ENCODE measurements around the gene MYDGF.

Gene MYDGF

GRCh38 chr19:4654437-4655361, 15.4 kb downstream of the MYDGF start:
- 95 to 98% methylated on average over 23 to 26 of the region's 27 CpGs for WGBS, 2 experiments (ENCODE audit: insufficient coverage in 2 of 2)
- no peaks in the 10 kb centered on the region for H3K4me1 ChIP-seq (ENCODE audit: control insufficient read depth, insufficient read depth, low read length, poor library complexity, severe bottlenecking)
- no peak overlapping the region for H3K4me3 ChIP-seq (ENCODE audit: extremely low read depth, insufficient read depth, low read length, poor library complexity, severe bottlenecking)
- H3K27ac ChIP-seq (ENCODE audit: low read depth, low read length, severe bottlenecking) = no peak overlapping the region
- H3K36me3 ChIP-seq (ENCODE audit: control insufficient read depth, insufficient read depth, low read length) = peaks cover 58% of the 10 kb centered on the region
- H3K9me3 ChIP-seq (ENCODE audit: control insufficient read depth, low read length) = no peaks in the 10 kb centered on the region

GRCh38 chr19:4653793-4654436, 16.2 kb downstream of the MYDGF start:
- 93 to 95% methylated on average over 10 to 11 of the region's 13 CpGs for WGBS, 2 experiments (ENCODE audit: insufficient coverage in 2 of 2)
- H3K4me3 ChIP-seq (ENCODE audit: extremely low read depth, insufficient read depth, low read length, poor library complexity, severe bottlenecking) = no peak overlapping the region
- H3K9me3 ChIP-seq (ENCODE audit: control insufficient read depth, low read length) = no peaks in the 10 kb centered on the region
- no peaks in the 10 kb centered on the region for H3K4me1 ChIP-seq (ENCODE audit: control insufficient read depth, insufficient read depth, low read length, poor library complexity, severe bottlenecking)
- peaks cover 57% of the 10 kb centered on the region for H3K36me3 ChIP-seq (ENCODE audit: control insufficient read depth, insufficient read depth, low read length)
- H3K27ac ChIP-seq (ENCODE audit: low read depth, low read length, severe bottlenecking) = no peak overlapping the region

GRCh38 chr19:4652075-4652474, 18.1 kb downstream of the MYDGF start:
- Histone ChIP-seq H3K27ac (ENCODE audit: low read depth, low read length, severe bottlenecking) (no peak overlapping the region), H3K36me3 (ENCODE audit: control insufficient read depth, insufficient read depth, low read length) (peaks cover 41% of the 10 kb centered on the region), H3K9me3 (ENCODE audit: control insufficient read depth, low read length) (no peaks in the 10 kb centered on the region), H3K4me3 (ENCODE audit: extremely low read depth, insufficient read depth, low read length, poor library complexity, severe bottlenecking) (no peak overlapping the region), H3K4me1 (ENCODE audit: control insufficient read depth, insufficient read depth, low read length, poor library complexity, severe bottlenecking) (no peaks in the 10 kb centered on the region)
- 95 to 97% methylated on average over 38 to 40 of the region's 44 CpGs for WGBS, 2 experiments (ENCODE audit: insufficient coverage in 2 of 2)

- 86 to 100% methylated on average over 1 to 2 of the region's 2 CpGs for WGBS, 2 experiments (ENCODE audit: insufficient coverage in 2 of 2)
- Histone ChIP-seq H3K4me3 (ENCODE audit: extremely low read depth, insufficient read depth, low read length, poor library complexity, severe bottlenecking) (no peak overlapping the region), H3K27ac (ENCODE audit: low read depth, low read length, severe bottlenecking) (no peak overlapping the region), H3K9me3 (ENCODE audit: control insufficient read depth, low read length) (no peaks in the 10 kb centered on the region), H3K4me1 (ENCODE audit: control insufficient read depth, insufficient read depth, low read length, poor library complexity, severe bottlenecking) (no peaks in the 10 kb centered on the region), H3K36me3 (ENCODE audit: control insufficient read depth, insufficient read depth, low read length) (peaks cover 27% of the 10 kb centered on the region)
Measured at GRCh38 chr19:4650159-4650558, 20.0 kb downstream of the MYDGF start.

- H3K4me3 ChIP-seq (ENCODE audit: extremely low read depth, insufficient read depth, low read length, poor library complexity, severe bottlenecking) = no peak overlapping the region
- WGBS, 2 experiments (ENCODE audit: insufficient coverage in 2 of 2) = 95% methylated on average over 15 to 17 of the region's 19 CpGs
Measured at GRCh38 chr19:4649392-4650047, 20.6 kb downstream of the MYDGF start.

GRCh38 chr19:4647676-4648644, 22.2 kb downstream of the MYDGF start:
- Histone ChIP-seq H3K9me3 (ENCODE audit: control insufficient read depth, low read length) (no peaks in the 10 kb centered on the region), H3K36me3 (ENCODE audit: control insufficient read depth, insufficient read depth, low read length) (peaks cover 19% of the 10 kb centered on the region), H3K4me3 (ENCODE audit: extremely low read depth, insufficient read depth, low read length, poor library complexity, severe bottlenecking) (no peak overlapping the region), H3K4me1 (ENCODE audit: control insufficient read depth, insufficient read depth, low read length, poor library complexity, severe bottlenecking) (no peaks in the 10 kb centered on the region), H3K27ac (ENCODE audit: low read depth, low read length, severe bottlenecking) (no peak overlapping the region)
- WGBS, 2 experiments (ENCODE audit: insufficient coverage in 2 of 2) = 78 to 86% methylated on average over 14 to 16 of the region's 20 CpGs

More at GRCh38 chr19:4649392-4650047, 20.6 kb downstream of the MYDGF start:
- Histone ChIP-seq H3K4me1 (ENCODE audit: control insufficient read depth, insufficient read depth, low read length, poor library complexity, severe bottlenecking) (no peaks in the 10 kb centered on the region), H3K27ac (ENCODE audit: low read depth, low read length, severe bottlenecking) (no peak overlapping the region), H3K36me3 (ENCODE audit: control insufficient read depth, insufficient read depth, low read length) (peaks cover 20% of the 10 kb centered on the region), H3K9me3 (ENCODE audit: control insufficient read depth, low read length) (no peaks in the 10 kb centered on the region)

- Histone ChIP-seq H3K36me3 (ENCODE audit: control insufficient read depth, insufficient read depth, low read length) (peaks cover 7% of the 10 kb centered on the region), H3K27ac (ENCODE audit: low read depth, low read length, severe bottlenecking) (no peak overlapping the region), H3K9me3 (ENCODE audit: control insufficient read depth, low read length) (no peaks in the 10 kb centered on the region), H3K4me3 (ENCODE audit: extremely low read depth, insufficient read depth, low read length, poor library complexity, severe bottlenecking) (no peak overlapping the region), H3K4me1 (ENCODE audit: control insufficient read depth, insufficient read depth, low read length, poor library complexity, severe bottlenecking) (no peaks in the 10 kb centered on the region)
- 80 to 93% methylated on average over 3 of the region's 4 CpGs for WGBS, 2 experiments (ENCODE audit: insufficient coverage in 2 of 2)
Measured at GRCh38 chr19:4645718-4646117, 24.4 kb downstream of the MYDGF start.

GRCh38 chr19:4642625-4643024, 27.5 kb downstream of the MYDGF start:
- WGBS, 2 experiments (ENCODE audit: insufficient coverage in 2 of 2) = 97 to 98% methylated on average over 4 to 6 of the region's 6 CpGs
- Histone ChIP-seq H3K4me3 (ENCODE audit: extremely low read depth, insufficient read depth, low read length, poor library complexity, severe bottlenecking) (no peak overlapping the region), H3K4me1 (ENCODE audit: control insufficient read depth, insufficient read depth, low read length, poor library complexity, severe bottlenecking) (peaks cover 7% of the 10 kb centered on the region), H3K9me3 (ENCODE audit: control insufficient read depth, low read length) (no peaks in the 10 kb centered on the region), H3K36me3 (ENCODE audit: control insufficient read depth, insufficient read depth, low read length) (no peaks in the 10 kb centered on the region), H3K27ac (ENCODE audit: low read depth, low read length, severe bottlenecking) (no peak overlapping the region)

- H3K4me3 ChIP-seq (ENCODE audit: extremely low read depth, insufficient read depth, low read length, poor library complexity, severe bottlenecking) = no peak overlapping the region
- H3K4me1 ChIP-seq (ENCODE audit: control insufficient read depth, insufficient read depth, low read length, poor library complexity, severe bottlenecking) = peaks cover 7% of the 10 kb centered on the region
- no peaks in the 10 kb centered on the region for H3K36me3 ChIP-seq (ENCODE audit: control insufficient read depth, insufficient read depth, low read length)
- no peaks in the 10 kb centered on the region for H3K9me3 ChIP-seq (ENCODE audit: control insufficient read depth, low read length)
- no peak overlapping the region for H3K27ac ChIP-seq (ENCODE audit: low read depth, low read length, severe bottlenecking)
- 90 to 91% methylated on average over 12 to 14 of the region's 14 CpGs for WGBS, 2 experiments (ENCODE audit: insufficient coverage in 2 of 2)
Measured at GRCh38 chr19:4641132-4641531, 29.0 kb downstream of the MYDGF start.

Data from mesodermal cell (in vitro differentiated cells).